HepG2 (cell line): ENCODE data around the gene UGT8. TPM values are rescaled to one million over a fixed set of nuclear protein-coding genes. Genes with fewer than 3 reads are reported as not detected.

ENCODE experiments used
- HNRNPLL ChIP-seq: fragments of 200-400 bp; formaldehyde crosslinking; IDR thresholded peaks from 2 replicates; pipeline ENCODE4 v1.6.1; 2017; ENCODE audit warnings: mild to moderate bottlenecking, low read depth, low read length; ENCODE audit not compliant: poor library complexity, severe bottlenecking
- JDP2 ChIP-seq: sonication (generic); formaldehyde crosslinking; IDR thresholded peaks from 2 replicates; pipeline ENCODE4 v1.8.1; 2022; ENCODE audit warnings: missing genetic modification reagents, borderline replicate concordance
- NR3C1 ChIP-seq: sonication (generic); formaldehyde crosslinking; IDR thresholded peaks from 2 replicates; pipeline ENCODE4 v1.4.0; 2020; ENCODE audit warnings: missing genetic modification reagents
- ZBTB10 ChIP-seq: sonication (generic); formaldehyde crosslinking; IDR thresholded peaks from 2 replicates; pipeline ENCODE4 v1.4.0; 2020; ENCODE audit warnings: missing genetic modification reagents, borderline replicate concordance
- ZFYVE20 ChIP-seq: sonication (generic); formaldehyde crosslinking; IDR thresholded peaks from 2 replicates; pipeline ENCODE4 v1.8.0; 2023; ENCODE audit warnings: low read depth, mild to moderate bottlenecking, moderate library complexity, missing genetic modification reagents, borderline replicate concordance
- ZNF230 ChIP-seq: sonication (generic); formaldehyde crosslinking; IDR thresholded peaks from 2 replicates; pipeline ENCODE4 v1.4.0; 2020; ENCODE audit warnings: mild to moderate bottlenecking, missing genetic modification reagents
- ZNF572 ChIP-seq: sonication (generic); formaldehyde crosslinking; IDR thresholded peaks from 2 replicates; pipeline ENCODE4 v1.5.1; 2020; ENCODE audit warnings: mild to moderate bottlenecking, missing genetic modification reagents
- ZNF639 ChIP-seq: conservative IDR thresholded peaks from 2 replicates; pipeline ENCODE4 v1.6.1; 2018; ENCODE audit warnings: missing genetic modification reagents
- polyA plus RNA-seq, 8 experiments: library from polyadenylated mRNA; depleted of rRNA in 3 of 8; stranded (reverse) in 7 of 8; unstranded in 1 of 8; fragments of >200 nt; fragmentation: Illumina TruSeq in 4 of 8; extraction: Trizol in 4 of 8; gene quantifications; 2 replicates each; pipeline versions ENCODE4 v1.2.1 to v1.2.3, GENCODE V29; 2011 to 2016; ENCODE audit warnings: low read depth in 4 of 8, missing spikeins in 1 of 8, mixed read lengths in 1 of 8; ENCODE audit not compliant: insufficient read depth in 1 of 8
- total RNA-seq, 5 experiments: library from RNA; depleted of rRNA; stranded (reverse); fragments of >200 nt; fragmentation: Illumina TruSeq; extraction: Trizol; gene quantifications; 2 replicates each; pipeline ENCODE4 v1.2.3, GENCODE V29; 2016; ENCODE audit warnings: low read depth in 1 of 5
- TF ChIP-seq, protein P1 (sequence below): sonication (generic); formaldehyde crosslinking; IDR thresholded peaks from 2 replicates; pipeline ENCODE4 v1.5.0; 2020; ENCODE audit warnings: mild to moderate bottlenecking, missing genetic modification reagents, moderate library complexity

Gene UGT8
- total and polyA plus RNA-seq, 2 of the 13 experiments (the other 11 are each of a cell fraction or from before 2014, with no cell fraction given): not detected

DNA sequence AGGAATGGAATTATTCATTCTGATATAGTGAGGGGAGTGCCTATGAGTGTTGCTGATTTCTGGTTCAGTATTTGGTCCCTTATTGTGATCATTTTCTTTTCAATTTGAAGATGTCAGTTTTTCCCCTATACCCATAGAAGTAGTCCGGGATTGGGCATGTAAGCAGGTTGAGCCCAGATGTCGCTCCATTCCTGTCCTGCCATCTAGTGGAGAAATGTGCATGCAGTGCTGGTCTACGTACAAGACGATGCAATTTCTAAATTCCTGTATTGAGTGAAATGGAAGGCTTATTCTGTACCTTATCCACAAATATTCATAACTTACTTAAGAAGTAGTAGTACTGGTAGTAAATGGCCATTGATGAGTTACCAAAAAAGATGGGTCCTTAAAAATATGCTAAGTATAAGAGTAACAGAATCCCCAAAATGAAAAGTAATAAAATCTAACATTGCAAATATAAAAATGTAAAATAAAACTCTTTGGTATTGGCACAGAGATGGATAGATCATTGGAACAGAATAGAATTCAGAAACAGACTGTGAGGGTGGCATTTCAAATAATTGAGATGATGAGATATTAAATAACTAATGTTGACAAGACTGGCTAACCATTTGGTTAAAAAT, 60.9 kb downstream of the UGT8 start (continued):
- TF ChIP-seq ZNF230 (CRISPR knock-in tag): no peak
- TF ChIP-seq ZNF572 (CRISPR knock-in tag): no peak
- TF ChIP-seq ZFYVE20: no peak
- TF ChIP-seq, protein P1, sequence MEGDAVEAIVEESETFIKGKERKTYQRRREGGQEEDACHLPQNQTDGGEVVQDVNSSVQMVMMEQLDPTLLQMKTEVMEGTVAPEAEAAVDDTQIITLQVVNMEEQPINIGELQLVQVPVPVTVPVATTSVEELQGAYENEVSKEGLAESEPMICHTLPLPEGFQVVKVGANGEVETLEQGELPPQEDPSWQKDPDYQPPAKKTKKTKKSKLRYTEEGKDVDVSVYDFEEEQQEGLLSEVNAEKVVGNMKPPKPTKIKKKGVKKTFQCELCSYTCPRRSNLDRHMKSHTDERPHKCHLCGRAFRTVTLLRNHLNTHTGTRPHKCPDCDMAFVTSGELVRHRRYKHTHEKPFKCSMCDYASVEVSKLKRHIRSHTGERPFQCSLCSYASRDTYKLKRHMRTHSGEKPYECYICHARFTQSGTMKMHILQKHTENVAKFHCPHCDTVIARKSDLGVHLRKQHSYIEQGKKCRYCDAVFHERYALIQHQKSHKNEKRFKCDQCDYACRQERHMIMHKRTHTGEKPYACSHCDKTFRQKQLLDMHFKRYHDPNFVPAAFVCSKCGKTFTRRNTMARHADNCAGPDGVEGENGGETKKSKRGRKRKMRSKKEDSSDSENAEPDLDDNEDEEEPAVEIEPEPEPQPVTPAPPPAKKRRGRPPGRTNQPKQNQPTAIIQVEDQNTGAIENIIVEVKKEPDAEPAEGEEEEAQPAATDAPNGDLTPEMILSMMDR (CRISPR knock-in tag): peak; percentile 82
- no peak for TF ChIP-seq NR3C1
- TF ChIP-seq JDP2: no peak
- no peak for TF ChIP-seq ZNF639
- TF ChIP-seq HNRNPLL: no peak
- no peak for TF ChIP-seq ZBTB10 (CRISPR knock-in tag)
- TF ChIP-seq, all 625 proteins: peak for 5
